TTC549 (cell line): ENCODE results near the gene ENO2.
A peak's percentile ranks its signal among the peaks of the same experiment; 100 is the strongest.

ENCODE experiments used
- FAIRE-seq: peaks from 2 replicates; lab custom pipeline; 2012; peaks lifted over from hg19 to GRCh38; lab: Jason Lieb, UNC

Gene ENO2

GRCh38 chr12:6932766-6933165, 18.4 kb downstream of the ENO2 start:
- FAIRE-seq: no peak

GRCh38 chr12:6934110-6934509, 19.7 kb downstream of the ENO2 start:
- FAIRE-seq: no peak

- no peak for FAIRE-seq
Measured at GRCh38 chr12:6935371-6936193, 21.2 kb downstream of the ENO2 start.

- no peak for FAIRE-seq
Measured at GRCh38 chr12:6936194-6936635, 21.8 kb downstream of the ENO2 start.

GRCh38 chr12:6936636-6937480, 22.5 kb downstream of the ENO2 start:
- no peak for FAIRE-seq

- peak; percentile 90 for FAIRE-seq
Measured at GRCh38 chr12:6937481-6938352, 23.3 kb downstream of the ENO2 start.

GRCh38 chr12:6938353-6939190, 24.2 kb downstream of the ENO2 start:
- no peak for FAIRE-seq

- FAIRE-seq: no peak
Measured at GRCh38 chr12:6939191-6939540, 24.8 kb downstream of the ENO2 start.

GRCh38 chr12:6941267-6941666, 26.9 kb downstream of the ENO2 start:
- no peak for FAIRE-seq

- no peak for FAIRE-seq
Measured at GRCh38 chr12:6941782-6942181, 27.4 kb downstream of the ENO2 start.

- no peak for FAIRE-seq
Measured at GRCh38 chr12:6942331-6942665, 27.9 kb downstream of the ENO2 start.

- peak; percentile 92 for FAIRE-seq
Measured at GRCh38 chr12:6943389-6943721, 29.0 kb downstream of the ENO2 start.

- no peak for FAIRE-seq
Measured at GRCh38 chr12:6943722-6944380, 29.5 kb downstream of the ENO2 start, which contains the start of the genes C12orf57 and RNU7-1. C12orf57 (plus strand) TSS chr12:6944022; CDS start chr12:6944122, 100 bp downstream. RNU7-1 (plus strand) TSS chr12:6943816.

- peak; percentile 54 for FAIRE-seq
Measured at GRCh38 chr12:6944381-6945186, 30.2 kb downstream of the ENO2 start.

GRCh38 chr12:6945613-6946012, 31.2 kb downstream of the ENO2 start:
- no peak for FAIRE-seq

- FAIRE-seq: no peak
Measured at GRCh38 chr12:6946033-6946919, 31.9 kb downstream of the ENO2 start.

- no peak for FAIRE-seq
Measured at GRCh38 chr12:6946920-6947374, 32.6 kb downstream of the ENO2 start.

- FAIRE-seq: no peak
Measured at GRCh38 chr12:6947615-6948014, 33.2 kb downstream of the ENO2 start.
